Retinal pigment epithelial cell (primary cell): ENCODE measurements around the gene CPEB2.

Source experiments
- DNase-seq: peaks from one replicate; pipeline ENCODE4 v3.0.0-alpha.2; 2010; ENCODE audit warnings: low read depth
- H3K4me3 ChIP-seq: 2 replicates; pipeline ENCODE4 v1.5.1; 2011; ENCODE audit warnings: mild to moderate bottlenecking, low read length, control low read depth, moderate library complexity
- TF ChIP-seq, protein P1 (sequence below): conservative IDR thresholded peaks from 2 replicates; pipeline ENCODE4 v1.5.1; 2011; ENCODE audit warnings: low read depth, low read length, control low read depth, inconsistent platforms

Gene CPEB2

DNA sequence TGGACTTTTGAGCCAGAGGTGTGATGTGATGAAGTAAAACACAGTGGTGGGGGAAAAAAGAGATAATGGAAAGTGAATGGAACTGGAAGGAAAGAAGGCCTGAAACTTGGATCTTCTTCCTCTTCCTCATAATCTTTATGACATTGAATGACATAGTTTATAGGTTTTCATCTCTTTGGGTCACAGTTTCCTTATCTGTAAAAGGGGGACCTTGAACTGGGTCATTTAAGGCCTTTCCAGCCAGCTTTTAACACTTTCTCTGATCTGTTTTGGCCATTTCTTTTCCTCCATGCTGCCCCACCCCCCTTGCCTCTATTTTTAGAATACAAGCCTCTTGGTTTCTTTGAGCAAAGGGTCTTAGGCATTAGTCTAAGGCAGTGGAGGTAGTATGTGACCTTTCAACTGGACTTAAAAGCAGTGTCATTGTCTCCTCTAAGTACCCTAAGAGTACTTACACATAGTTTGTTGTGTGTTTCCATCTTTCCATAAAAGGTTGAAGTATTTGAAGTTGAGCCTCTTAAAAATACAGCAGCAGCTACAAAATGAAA, 7.8 kb downstream of the CPEB2 start:
- DNase-seq, result no peak
- no peak overlapping the region for H3K4me3 ChIP-seq
- TF ChIP-seq, protein P1, sequence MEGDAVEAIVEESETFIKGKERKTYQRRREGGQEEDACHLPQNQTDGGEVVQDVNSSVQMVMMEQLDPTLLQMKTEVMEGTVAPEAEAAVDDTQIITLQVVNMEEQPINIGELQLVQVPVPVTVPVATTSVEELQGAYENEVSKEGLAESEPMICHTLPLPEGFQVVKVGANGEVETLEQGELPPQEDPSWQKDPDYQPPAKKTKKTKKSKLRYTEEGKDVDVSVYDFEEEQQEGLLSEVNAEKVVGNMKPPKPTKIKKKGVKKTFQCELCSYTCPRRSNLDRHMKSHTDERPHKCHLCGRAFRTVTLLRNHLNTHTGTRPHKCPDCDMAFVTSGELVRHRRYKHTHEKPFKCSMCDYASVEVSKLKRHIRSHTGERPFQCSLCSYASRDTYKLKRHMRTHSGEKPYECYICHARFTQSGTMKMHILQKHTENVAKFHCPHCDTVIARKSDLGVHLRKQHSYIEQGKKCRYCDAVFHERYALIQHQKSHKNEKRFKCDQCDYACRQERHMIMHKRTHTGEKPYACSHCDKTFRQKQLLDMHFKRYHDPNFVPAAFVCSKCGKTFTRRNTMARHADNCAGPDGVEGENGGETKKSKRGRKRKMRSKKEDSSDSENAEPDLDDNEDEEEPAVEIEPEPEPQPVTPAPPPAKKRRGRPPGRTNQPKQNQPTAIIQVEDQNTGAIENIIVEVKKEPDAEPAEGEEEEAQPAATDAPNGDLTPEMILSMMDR, result no peak

DNA sequence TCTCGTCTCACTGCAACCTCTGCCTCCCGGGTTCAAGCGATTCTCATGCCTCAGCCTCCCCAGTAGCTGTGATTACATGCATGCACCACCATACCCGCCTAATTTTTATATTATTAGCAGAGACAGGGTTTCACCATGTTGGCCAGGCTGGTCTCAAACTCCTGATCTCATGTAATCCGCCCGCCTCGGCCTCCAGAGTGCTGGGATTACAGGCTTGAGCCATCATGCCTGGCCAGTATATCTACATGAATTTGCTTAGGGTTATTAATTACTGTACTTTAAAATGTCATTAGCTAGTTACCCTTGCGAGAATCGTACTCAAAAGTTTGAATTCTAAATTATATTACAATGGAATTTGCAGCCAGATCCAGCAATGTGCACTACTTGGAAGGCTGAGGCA, 8.9 kb downstream of the CPEB2 start:
- no peak overlapping the region for H3K4me3 ChIP-seq
- no peak for DNase-seq
- TF ChIP-seq, protein P1, result no peak

DNA sequence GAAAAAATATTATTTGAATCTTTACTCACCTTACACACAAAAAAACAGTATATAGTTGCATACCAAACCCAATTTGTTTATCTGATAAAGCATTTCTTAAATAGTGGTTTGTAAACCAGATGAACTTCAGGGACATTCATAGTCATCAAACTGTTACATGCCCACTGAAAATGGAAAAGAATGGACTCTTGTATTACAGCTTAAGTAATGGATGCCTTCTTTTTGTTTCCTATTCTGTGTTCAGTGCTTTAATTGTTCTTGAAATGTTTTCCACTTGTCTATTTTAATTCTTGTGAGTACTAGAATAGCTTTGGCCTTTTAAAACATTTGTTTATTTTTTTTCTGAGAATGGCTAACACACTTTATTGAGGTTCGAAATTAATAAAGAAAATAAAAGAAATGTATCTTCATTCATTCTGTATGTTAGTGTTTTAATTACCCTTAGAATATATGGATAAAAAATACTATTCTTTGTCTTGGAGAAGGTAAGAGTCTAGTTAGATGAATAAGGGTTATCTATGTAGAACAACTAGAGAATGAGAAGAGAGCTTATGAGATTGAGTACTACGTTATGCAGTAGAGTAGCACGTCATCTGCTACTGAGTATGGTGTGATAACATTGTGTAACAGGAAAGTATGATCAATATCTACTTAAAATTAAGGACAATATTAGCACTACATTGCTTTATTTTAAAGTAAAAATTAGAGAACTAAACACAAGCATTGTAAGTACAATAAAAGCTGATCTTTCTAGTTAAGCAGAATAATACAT, 9.9 kb downstream of the CPEB2 start:
- no peak for DNase-seq
- TF ChIP-seq, protein P1, result no peak
- no peak overlapping the region for H3K4me3 ChIP-seq

DNA sequence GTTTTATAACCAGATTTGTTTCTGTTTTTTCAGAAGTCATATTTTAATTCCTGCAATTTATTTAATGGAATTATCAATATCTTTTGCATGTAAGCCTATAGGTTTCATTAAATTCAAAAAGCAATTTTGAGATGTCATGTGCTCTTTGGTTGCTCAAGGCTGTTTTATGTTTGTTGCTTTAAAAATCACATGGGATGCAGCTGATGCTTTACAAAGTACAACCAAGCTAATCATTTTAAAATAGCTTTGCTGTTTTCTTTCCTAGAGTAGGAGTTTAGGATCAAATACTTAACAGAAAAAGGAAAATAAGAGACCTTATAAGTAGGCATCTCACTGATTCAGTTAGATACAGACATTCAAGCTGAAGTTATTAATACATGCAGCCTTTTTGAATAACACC, 11.3 kb downstream of the CPEB2 start:
- DNase-seq, result no peak
- TF ChIP-seq, protein P1, result no peak
- H3K4me3 ChIP-seq, result no peak overlapping the region

DNA sequence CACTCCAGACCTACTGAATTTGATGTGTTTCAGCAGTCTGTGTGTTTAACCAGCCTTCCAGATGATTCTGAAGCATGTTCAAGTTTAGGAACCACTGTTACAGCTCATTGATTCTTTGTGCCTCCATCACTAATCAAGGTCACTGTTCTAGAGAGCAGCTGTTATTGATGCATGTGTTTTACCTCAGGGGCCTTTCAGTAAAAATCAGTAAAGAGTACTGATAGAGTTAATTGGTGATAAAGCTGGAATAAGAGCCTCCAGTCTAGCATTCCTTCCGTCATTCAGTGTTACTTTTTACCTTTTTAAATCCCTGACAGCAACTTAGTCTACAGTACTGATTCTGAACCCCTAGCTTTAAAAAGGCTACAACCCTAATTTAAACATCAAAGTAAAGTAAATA, 12.9 kb downstream of the CPEB2 start:
- DNase-seq, result no peak
- TF ChIP-seq, protein P1, result no peak
- H3K4me3 ChIP-seq, result no peak overlapping the region

DNA sequence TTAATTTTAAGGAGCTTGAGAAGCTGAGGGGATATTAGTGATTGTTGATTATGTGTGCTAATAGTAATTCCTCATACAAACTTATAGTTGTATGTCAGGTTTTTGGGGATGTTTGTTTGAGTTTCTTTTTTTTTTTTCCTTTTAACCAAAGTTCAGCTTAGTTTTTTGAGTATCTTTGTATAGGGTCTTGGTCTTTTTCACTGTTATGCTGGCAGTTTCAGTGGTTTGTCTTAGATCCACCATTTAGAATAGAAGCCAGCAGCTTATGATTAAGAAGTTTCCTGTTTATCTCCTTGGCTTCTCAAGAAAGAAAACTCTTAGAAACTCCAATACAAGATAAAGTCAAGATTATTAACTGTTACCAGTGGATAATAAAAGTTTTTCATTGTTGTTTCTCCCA, 16.1 kb downstream of the CPEB2 start:
- TF ChIP-seq, protein P1, result no peak
- H3K4me3 ChIP-seq, result no peak overlapping the region
- DNase-seq, result no peak

DNA sequence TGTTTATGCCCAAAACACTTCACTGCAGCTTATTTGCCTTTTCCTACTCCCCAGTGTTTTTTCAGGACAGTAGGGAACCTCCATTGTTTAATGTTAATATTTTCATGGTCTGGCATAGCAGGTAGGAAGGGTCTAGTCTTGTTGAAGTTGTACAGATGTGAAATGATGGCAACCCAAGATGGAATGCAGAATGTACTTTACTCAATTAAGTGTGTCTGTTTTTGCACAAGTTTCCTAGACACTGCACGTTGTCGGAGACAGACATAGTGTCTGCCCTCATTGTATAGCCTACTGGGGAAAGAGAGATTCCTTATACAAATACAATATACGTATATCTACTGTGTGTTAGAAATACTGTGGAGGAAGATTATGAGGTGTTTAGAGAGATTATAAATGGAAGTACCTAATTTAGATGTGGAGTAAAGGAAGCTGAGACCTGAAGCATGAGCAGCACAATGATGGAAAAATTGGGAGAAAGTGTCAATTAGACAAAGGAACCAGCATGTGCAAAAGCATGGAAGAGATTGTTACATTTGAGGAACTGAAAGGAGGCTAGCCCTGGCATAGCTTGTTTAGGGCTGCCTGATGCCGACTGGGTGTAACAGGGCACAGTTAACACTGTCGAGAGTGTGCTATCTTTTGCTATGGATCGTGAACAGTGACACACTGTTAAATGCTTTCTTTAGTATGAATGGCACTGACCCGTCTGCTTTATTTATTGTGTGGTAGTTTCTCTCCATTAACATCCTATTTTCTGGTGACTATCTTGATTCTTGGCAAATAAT, 18.4 kb downstream of the CPEB2 start:
- TF ChIP-seq, protein P1, result no peak
- DNase-seq, result no peak
- H3K4me3 ChIP-seq, result no peak overlapping the region
